K562 (cell line): Measurements from ENCODE around the gene USP20. TPM values are rescaled to one million over a fixed set of nuclear protein-coding genes. Genes with fewer than 3 reads are reported as not detected.

Source experiments
- ATF1 ChIP-seq, 2 experiments: fragments of 450-650 bp in 1 of 2; IDR thresholded peaks; 2 replicates each; pipeline ENCODE4 v1.6.1; 2016; ENCODE audit warnings: missing compliant biosample characterization in 1 of 2, missing genetic modification characterization in 1 of 2
- ATF4 ChIP-seq: fragments of 450-650 bp; formaldehyde crosslinking; IDR thresholded peaks from 2 replicates; pipeline ENCODE4 v1.4.0; 2022; ENCODE audit warnings: mild to moderate bottlenecking, moderate library complexity
- CHCHD3 ChIP-seq: fragments of 250-450 bp; sonication (Bioruptor Pico); IDR thresholded peaks from 2 replicates; pipeline ENCODE4 v2.1.2; 2022; ENCODE audit warnings: mild to moderate bottlenecking
- MCM3 ChIP-seq: fragments of 450-650 bp; IDR thresholded peaks from 2 replicates; pipeline ENCODE4 v1.6.1; 2016
- MED1 ChIP-seq: sonication (generic); formaldehyde crosslinking; IDR thresholded peaks from 2 replicates; pipeline ENCODE4 v1.8.1; 2023; ENCODE audit warnings: missing genetic modification reagents, borderline replicate concordance
- NR2C1 ChIP-seq, 2 experiments: fragments of 450-650 bp; IDR thresholded peaks; 2 replicates each; pipeline ENCODE4 v1.6.1; 2017; ENCODE audit warnings: mild to moderate bottlenecking in 2 of 2, antibody characterized with exemption in 1 of 2, inconsistent platforms in 1 of 2, missing compliant biosample characterization in 1 of 2, missing genetic modification characterization in 1 of 2
- RREB1 ChIP-seq: fragments of 250-450 bp; sonication (Bioruptor Pico); IDR thresholded peaks from 2 replicates; pipeline ENCODE4 v1.4.0; 2020
- SNAPC5 ChIP-seq: fragments of 250-450 bp; sonication (Bioruptor Pico); IDR thresholded peaks from 2 replicates; pipeline ENCODE4 v1.8.0; 2021; ENCODE audit warnings: moderate library complexity, mild to moderate bottlenecking, inconsistent platforms
- TAF9B ChIP-seq: fragments of 450-650 bp; IDR thresholded peaks from 2 replicates; pipeline ENCODE4 v1.6.1; 2018; ENCODE audit warnings: mild to moderate bottlenecking; ENCODE audit not compliant: partially characterized antibody
- TCF7 ChIP-seq: sonication (generic); IDR thresholded peaks from 2 replicates; pipeline ENCODE4 v1.6.1; 2016; ENCODE audit warnings: antibody characterized with exemption, borderline replicate concordance
- TCFL5 ChIP-seq: fragments of 250-450 bp; sonication (Bioruptor Pico); conservative IDR thresholded peaks from 2 replicates; pipeline ENCODE4 v1.6.1; 2021; ENCODE audit warnings: mild to moderate bottlenecking, moderate library complexity, matching md5 sums
- WHSC1 ChIP-seq: IDR thresholded peaks from one replicate; pipeline ENCODE4 v1.6.1; 2012; ENCODE audit warnings: low read length, control low read depth, inconsistent platforms
- XRCC3 ChIP-seq: fragments of 450-650 bp; IDR thresholded peaks from 2 replicates; pipeline ENCODE4 v1.6.1; 2017; ENCODE audit warnings: mild to moderate bottlenecking, moderate library complexity
- ZBTB9 ChIP-seq: fragments of 450-650 bp; formaldehyde crosslinking; IDR thresholded peaks from 2 replicates; pipeline ENCODE4 v1.4.0; 2020; ENCODE audit warnings: mild to moderate bottlenecking, moderate library complexity
- ZC3H8 ChIP-seq: fragments of 450-650 bp; IDR thresholded peaks from 2 replicates; pipeline ENCODE4 v1.6.1; 2017
- ZNF592 ChIP-seq: fragments of 450-650 bp; IDR thresholded peaks from 2 replicates; pipeline ENCODE4 v1.6.1; 2017; ENCODE audit warnings: antibody characterized with exemption, mild to moderate bottlenecking
- polyA plus RNA-seq, 8 experiments: library from polyadenylated mRNA; depleted of rRNA in 4 of 8; stranded (reverse) in 5 of 8; unstranded in 3 of 8; fragments of >200 nt; fragmentation: Nextera tagmentation in 2 of 8; fragmentation: Illumina TruSeq in 1 of 8; extraction: Ambion mirVana in 2 of 8; extraction: Trizol in 1 of 8; gene quantifications; 2 replicates each; pipeline versions ENCODE4 v1.2.1 to v1.2.3, GENCODE V29; 2011 to 2014; ENCODE audit warnings: inconsistent platforms in 1 of 8, missing spikeins in 1 of 8
- total RNA-seq, 7 experiments: library from RNA; depleted of rRNA in 6 of 7; stranded (reverse); fragments of >200 nt in 6 of 7; fragmentation: Illumina TruSeq in 2 of 7; extraction: Trizol in 2 of 7; gene quantifications; 2 replicates each; pipeline versions ENCODE4 v1.2.1 to v1.2.3, GENCODE V29; 2011 to 2021; ENCODE audit warnings: low replicate concordance in 1 of 7

USP20 gene
- total and polyA plus RNA-seq, 9 of the 15 experiments (the other 6 are each of a cell fraction or from before 2014, with no cell fraction given): 1.9 to 136 (median 49.1) TPM

- no peak for TF ChIP-seq RREB1 (CRISPR knock-in tag)
- TF ChIP-seq ATF4 (CRISPR knock-in tag): no peak; the same call in 1 of the 2 replicates
- no peak for TF ChIP-seq ATF1 (CRISPR knock-in tag; IDR thresholded peaks at IDR 0.05)
- TF ChIP-seq ATF1 (tag; IDR thresholded peaks at IDR 0.05): peak; percentile 85
- TF ChIP-seq MED1: no peak
- peak; percentile 97 for TF ChIP-seq NR2C1 (IDR thresholded peaks at IDR 0.05)
- TF ChIP-seq NR2C1 (tag; IDR thresholded peaks at IDR 0.05): peak; percentile 99
- no peak for TF ChIP-seq TAF9B
- no peak for TF ChIP-seq XRCC3
- no peak for TF ChIP-seq MCM3
- no peak for TF ChIP-seq SNAPC5 (CRISPR knock-in tag)
- TF ChIP-seq ZBTB9 (CRISPR knock-in tag): peak; percentile 92
- no peak for TF ChIP-seq CHCHD3
- TF ChIP-seq WHSC1: no peak
- no peak for TF ChIP-seq ZC3H8
- no peak for TF ChIP-seq TCFL5 (CRISPR knock-in tag)
- TF ChIP-seq ZNF592: no peak; the same call in 1 of the 2 replicates
- peak; percentile 46; the same call in 1 of the 2 replicates for TF ChIP-seq TCF7
Measured at GRCh38 chr9:129823935-129824601, 11.2 kb upstream of the USP20 start, which contains the start of gene TOR1A (continued).
